AG04449 (cell line): ENCODE measurements around the gene ALCAM.

Source experiments
- CTCF ChIA-PET: fragments of 350-600 bp; formaldehyde crosslinking; extraction: SDS; loops from one replicate; lab custom pipeline; 2021; ENCODE audit warnings: antibody characterized with exemption; lab: Yijun Ruan, JAX
- POLR2A ChIA-PET: fragments of 400-600, 350-600 bp; formaldehyde crosslinking; extraction: SDS; loops from one replicate; lab custom pipeline; 2020; ENCODE audit warnings: antibody characterized with exemption, inconsistent platforms; lab: Yijun Ruan, JAX
- DNase-seq: peaks from one replicate; pipeline ENCODE4 v3.0.0-alpha.2; 2010; ENCODE audit warnings: low read depth, low spot score
- H3K4me3 ChIP-seq: 2 replicates; pipeline ENCODE4 v1.5.1; 2011; ENCODE audit warnings: low read depth, mild to moderate bottlenecking, control low read depth, low read length
- TF ChIP-seq, protein P1 (sequence below): IDR thresholded peaks from one replicate; pipeline ENCODE4 v1.5.1; 2011; ENCODE audit warnings: mild to moderate bottlenecking, moderate library complexity, low read length, control low read depth, inconsistent platforms; ENCODE audit not compliant: insufficient read depth; ENCODE audit errors: missing control alignments

The ALCAM gene

DNA sequence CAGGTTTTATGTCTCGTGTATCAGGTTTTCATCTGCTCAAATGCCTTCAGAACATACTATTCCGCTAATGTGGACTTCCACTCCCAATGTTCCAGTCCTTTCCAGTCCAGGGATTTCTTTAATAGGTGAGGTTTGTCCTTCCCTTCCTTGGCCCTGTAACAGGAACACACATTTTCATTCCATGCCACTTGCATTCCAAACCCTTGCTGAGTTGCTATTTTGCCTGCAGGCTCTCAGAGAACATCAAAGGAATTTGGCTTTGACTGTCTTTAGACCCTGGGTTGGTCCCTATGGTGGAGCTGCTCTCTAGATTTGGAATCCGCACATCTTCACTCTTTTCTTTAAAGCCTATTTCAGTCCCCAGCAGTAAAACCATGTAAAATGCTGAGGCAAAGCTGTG lies 12.3 kb upstream of the ALCAM start:
- no peak for DNase-seq
- ChIA-PET POLR2A (interaction anchor here (1.4 kb wide), 1 partner anchor 80 kb away, joined by 5 read pairs; no protein-coding TSS in a partner anchor), CTCF (interaction anchor here (1.1 kb wide), 1 partner anchor 8 kb away, joined by 3 read pairs; no protein-coding TSS in a partner anchor)
- peak overlapping the region; percentile 21 for H3K4me3 ChIP-seq
- TF ChIP-seq, protein P1, sequence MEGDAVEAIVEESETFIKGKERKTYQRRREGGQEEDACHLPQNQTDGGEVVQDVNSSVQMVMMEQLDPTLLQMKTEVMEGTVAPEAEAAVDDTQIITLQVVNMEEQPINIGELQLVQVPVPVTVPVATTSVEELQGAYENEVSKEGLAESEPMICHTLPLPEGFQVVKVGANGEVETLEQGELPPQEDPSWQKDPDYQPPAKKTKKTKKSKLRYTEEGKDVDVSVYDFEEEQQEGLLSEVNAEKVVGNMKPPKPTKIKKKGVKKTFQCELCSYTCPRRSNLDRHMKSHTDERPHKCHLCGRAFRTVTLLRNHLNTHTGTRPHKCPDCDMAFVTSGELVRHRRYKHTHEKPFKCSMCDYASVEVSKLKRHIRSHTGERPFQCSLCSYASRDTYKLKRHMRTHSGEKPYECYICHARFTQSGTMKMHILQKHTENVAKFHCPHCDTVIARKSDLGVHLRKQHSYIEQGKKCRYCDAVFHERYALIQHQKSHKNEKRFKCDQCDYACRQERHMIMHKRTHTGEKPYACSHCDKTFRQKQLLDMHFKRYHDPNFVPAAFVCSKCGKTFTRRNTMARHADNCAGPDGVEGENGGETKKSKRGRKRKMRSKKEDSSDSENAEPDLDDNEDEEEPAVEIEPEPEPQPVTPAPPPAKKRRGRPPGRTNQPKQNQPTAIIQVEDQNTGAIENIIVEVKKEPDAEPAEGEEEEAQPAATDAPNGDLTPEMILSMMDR = no peak

DNA sequence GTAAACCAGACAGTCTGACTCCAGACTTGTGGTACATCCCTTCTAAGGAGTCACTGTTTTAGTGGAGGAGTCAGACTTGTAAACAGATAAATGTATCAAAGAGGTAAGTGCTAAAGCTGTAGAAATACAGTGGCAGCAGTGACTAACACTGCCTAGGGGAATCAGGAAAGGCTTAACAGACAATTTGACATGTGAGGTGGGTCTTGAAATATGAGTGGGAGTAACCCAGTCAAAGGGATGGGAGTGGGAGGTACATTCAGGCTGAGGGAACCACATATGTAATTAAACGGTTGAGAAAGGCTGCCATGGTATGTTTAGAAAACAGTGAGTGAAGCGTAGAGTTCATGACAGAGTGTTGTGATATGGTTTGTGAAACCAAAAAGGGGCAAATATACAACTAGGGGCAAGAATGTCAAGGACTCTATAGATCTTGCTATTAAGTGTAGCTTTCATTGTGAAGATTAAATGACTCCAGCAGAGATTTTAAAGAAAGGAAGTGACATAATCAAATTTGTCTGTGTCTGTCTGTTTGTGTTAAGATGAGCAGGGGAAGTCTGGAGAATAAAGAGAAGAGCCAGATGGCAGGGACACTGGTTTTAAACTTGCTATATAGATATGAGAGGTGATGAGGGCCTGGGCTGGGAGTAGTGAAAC lies 11.2 kb upstream of the ALCAM start:
- no peak overlapping the region for H3K4me3 ChIP-seq
- TF ChIP-seq, protein P1 = no peak
- ChIA-PET POLR2A (interaction anchor here (1.4 kb wide), 1 partner anchor 81 kb away, joined by 5 read pairs; no protein-coding TSS in a partner anchor), CTCF (interaction anchor here (0.6 to 1.0 kb wide), 2 partner anchors 757 to 1883 kb away, joined by 4 read pairs; no protein-coding TSS in a partner anchor)
- no peak for DNase-seq

DNA sequence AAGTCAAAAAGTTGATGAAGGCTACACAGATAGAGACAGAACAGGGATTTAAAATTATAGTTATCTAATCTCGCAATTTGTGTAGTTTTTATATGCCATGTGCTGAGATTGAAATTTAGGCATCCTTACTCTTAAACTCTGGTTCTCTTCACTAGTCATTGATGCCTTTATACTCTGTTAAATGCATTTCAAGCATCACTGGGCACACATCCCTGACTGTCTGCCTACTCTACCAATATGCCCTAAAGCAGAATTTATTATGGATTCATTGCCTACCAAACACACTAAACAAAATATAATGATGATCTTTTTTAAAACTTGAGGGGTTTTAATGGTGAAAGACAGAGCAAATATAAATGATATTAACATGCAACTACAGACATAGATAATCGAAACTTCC lies 10.3 kb upstream of the ALCAM start:
- ChIA-PET CTCF (no interaction called here), POLR2A (no interaction called here)
- no peak overlapping the region for H3K4me3 ChIP-seq
- DNase-seq = no peak
- TF ChIP-seq, protein P1 = no peak

DNA sequence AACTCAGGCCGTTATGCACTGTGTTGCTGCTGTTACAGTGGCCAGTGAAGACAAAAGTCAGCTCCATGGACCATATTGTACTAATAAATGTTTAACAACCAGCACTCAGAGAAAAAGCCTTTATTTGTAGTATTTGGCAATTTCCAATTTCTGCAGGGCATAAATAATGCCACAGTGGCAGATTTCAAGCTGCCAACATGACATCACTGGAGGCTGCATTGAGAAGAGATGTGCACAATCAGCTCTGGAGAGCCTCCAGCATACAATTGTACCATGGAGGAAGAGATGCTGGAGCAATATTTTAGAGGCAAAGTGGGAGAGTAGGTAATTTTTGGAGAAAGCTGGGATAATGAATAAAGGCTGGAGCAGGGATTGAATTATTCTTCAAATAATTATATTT lies 9.7 kb upstream of the ALCAM start:
- no peak for DNase-seq
- CTCF ChIA-PET = interaction anchor here (1.5 kb wide), 1 partner anchor 760 kb away, joined by 4 read pairs; no protein-coding TSS in a partner anchor
- TF ChIP-seq, protein P1 = no peak
- POLR2A ChIA-PET = no interaction called here
- H3K4me3 ChIP-seq = no peak overlapping the region

DNA sequence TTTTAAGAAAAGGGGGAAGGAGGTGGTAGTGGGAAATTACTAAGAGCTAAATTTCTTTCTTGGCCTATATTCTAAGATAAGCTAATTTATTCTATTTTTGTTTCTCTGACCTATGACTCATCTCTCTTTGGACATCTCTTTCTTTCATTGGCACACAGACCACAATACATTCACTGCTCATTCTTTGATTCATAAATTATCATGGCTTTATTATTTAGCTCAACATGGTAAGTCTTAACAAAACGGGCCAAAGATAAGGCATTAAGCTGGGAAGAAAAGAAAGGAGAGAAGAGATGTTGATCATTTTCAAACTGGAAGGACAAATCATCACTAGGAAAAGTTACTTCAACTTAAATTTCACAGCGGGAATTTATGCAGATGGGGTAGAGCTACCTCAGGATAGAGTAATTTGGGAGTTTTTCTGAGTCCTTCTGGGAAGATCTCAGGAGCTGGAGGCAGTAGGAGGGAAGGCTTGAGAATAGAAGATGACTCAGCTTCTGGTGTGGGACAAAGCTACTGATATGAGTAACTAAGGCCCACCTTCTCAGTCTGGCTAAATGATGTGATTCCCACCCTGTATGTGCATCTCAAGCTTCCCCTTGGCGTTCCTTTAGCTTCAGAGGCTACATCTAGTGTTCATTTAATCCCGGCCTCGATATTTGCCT lies 7.5 kb upstream of the ALCAM start:
- ChIA-PET POLR2A (interaction anchor here (1.1 kb wide), 1 partner anchor 9 kb away, joined by 3 read pairs; no protein-coding TSS in a partner anchor), CTCF (interaction anchor here (1.2 kb wide), 1 partner anchor 107 kb away, joined by 3 read pairs; no protein-coding TSS in a partner anchor)
- no peak overlapping the region for H3K4me3 ChIP-seq
- no peak for DNase-seq
- TF ChIP-seq, protein P1 = no peak

DNA sequence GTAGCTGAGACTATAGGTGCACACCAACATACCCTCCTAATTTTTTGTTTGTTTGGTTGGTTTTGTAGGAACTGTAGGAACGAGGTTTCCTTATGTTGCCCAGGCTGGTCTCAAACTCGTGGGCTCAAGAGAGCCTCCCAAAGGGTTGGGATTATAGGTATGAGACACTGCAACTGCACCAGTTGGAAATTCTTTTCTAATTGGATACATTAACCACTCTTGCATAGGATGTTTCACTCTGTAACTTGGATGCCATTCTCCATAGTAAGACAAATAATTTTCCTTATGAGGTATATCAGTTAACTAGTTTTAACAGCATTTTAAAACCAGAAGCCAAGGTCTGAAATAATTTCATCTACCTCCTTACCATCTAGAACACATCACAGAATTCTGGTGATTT lies 6.7 kb upstream of the ALCAM start:
- CTCF ChIA-PET = interaction anchor here (1.2 kb wide), 1 partner anchor 106 kb away, joined by 3 read pairs; no protein-coding TSS in a partner anchor
- TF ChIP-seq, protein P1 = no peak
- no peak overlapping the region for H3K4me3 ChIP-seq
- DNase-seq = no peak
- POLR2A ChIA-PET = no interaction called here
